ENCODE data around the gene NANOS2.

NANOS2 gene

GRCh38 chr19:45913874-45914830, at the start of gene NANOS2:
TSS of gene NANOS2 (minus strand) at chr19:45914778. CDS start at chr19:45914693, 85 bp downstream.
- no peak for DNase-seq

GRCh38 chr19:45962021-45962420, 47.4 kb upstream of the NANOS2 start:
- no peak for DNase-seq

- DNase-seq: no peak
These were observed 46.1 kb upstream of the NANOS2 start for GRCh38 chr19:45960595-45961235.

GRCh38 chr19:45959517-45960025, 45.0 kb upstream of the NANOS2 start:
- no peak for DNase-seq

GRCh38 chr19:45958769-45959516, 44.4 kb upstream of the NANOS2 start:
- no peak for DNase-seq

DNA sequence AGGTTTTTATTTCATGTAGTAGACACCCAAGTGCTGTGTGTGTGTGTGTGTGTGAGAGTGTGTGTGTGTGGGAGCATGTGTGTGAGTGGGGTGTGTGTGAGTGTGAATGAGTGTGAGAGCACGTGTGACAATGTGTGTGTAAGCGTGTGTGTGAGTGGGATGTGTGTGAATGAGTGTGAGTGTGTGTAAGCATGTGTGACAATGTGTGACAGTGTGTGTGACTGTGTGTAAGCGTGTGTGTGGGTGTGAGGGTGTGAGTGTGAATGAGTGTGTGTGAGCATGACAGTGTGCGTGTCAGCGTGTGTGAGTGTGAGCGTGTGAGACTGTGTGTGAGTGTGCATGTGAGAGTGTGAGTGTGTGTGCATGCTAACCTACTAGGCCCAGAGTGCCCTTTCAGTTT, 43.7 kb upstream of the NANOS2 start:
- no peak for DNase-seq

DNA sequence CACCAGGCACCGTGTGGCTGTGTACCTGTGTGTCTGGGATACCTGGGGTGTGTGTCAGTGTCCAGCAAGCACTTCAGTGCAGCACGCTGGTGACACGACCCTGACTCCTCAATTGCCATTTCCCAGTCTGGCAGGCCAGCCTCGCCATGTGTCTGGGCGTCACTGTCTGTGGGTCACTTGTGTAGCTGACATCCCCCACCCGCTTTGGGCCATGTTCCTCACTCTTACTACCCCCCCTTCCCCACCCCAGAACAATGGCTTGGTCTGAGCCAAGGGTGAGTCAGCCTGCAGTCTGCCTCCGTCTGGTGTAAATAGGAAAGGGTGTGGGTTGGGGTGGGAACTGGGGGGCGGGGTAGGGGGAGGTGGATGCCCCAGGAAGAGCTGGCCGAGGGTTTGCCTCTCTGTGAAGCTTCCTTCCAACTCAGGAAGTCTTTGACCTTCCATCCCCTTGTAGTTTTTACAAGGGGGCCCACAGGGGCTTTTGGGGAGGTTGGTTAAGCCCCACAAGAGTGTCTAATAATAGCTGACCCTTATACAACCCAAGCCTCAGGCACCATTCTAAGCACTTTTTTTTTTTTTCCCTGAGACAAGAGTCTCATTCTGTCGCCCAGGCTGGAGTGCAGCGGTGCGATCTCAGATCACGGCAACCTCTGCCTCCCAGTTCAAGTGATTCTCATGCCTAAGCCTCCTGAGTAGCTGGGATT, 41.5 kb upstream of the NANOS2 start:
- DNase-seq: no peak

DNA sequence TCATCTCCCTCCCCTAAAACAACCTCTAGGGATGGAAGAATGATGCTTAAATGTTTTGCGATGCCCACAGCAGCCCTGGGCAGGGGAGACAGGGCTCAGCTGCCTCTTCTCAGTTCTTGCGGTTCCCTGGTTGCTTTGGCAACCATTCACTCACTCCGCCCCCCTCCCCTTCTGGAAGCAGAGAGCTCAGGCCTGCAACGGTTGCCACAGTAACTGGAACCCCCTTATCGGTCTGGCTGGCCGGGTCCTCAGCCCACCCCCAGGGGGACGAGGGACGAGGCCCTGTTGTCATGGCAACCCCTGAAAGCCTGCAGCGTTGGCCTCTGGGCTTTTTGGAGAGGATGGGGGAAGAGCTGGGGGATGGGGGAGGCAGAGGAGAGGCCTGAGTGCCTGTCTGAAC, 39.6 kb upstream of the NANOS2 start:
- no peak for DNase-seq

DNA sequence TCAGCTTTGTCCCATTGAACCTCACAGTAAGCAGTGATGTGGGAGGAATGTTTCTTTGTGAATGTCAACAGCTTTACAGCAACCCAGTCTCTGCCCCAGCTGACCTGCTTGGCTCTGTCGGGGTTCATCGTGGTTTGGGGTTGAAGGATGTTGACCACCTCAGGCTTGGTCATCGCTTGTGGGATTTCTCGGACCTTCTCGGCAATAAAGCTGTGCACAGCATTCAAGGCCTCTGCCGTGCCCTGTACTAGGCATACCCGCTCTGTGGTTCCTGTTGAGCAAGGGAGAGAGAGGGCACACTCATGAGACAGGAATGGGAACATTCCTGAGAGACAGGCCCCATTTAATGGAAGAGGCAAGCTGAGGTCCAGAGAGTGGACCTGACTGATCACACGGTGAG, 39.1 kb upstream of the NANOS2 start:
- DNase-seq: no peak

GRCh38 chr19:45952686-45953505, 38.3 kb upstream of the NANOS2 start:
- no peak for DNase-seq

DNA sequence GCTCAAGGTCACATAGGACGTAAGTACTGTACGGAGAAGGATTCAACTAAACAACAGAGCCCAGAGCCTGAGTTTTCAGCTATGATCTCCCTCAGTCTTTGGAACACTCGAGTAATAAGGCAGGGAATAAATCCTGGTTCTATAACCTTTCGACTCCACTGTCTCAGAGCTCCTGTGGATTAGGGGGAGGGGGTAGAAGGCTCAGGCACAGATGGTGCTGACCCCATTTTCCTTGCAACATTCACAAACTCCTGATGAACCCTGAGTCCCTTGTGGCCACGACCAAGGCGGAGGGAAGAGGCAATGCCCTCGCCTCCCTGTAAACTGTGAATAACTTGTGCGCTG, 37.7 kb upstream of the NANOS2 start:
- DNase-seq: no peak

DNA sequence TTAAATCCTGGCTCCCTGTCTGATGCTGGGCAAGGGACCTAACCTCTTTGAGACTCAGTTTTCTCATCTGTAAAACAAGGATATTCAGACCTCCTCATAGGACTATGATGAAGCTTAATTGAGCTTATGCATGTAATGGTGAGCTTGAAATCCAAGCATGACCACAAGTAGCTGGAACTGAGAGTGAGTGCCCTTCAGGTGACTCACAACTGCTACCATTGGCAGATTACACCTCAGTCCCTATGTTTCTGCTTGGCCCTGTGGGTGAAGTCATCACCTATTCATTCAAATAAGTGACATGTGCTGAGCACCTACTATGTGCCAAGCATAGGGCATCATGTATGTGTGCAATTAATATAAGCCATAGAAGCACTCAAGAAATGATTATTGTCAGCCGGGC, 33.3 kb upstream of the NANOS2 start:
- DNase-seq: no peak

DNA sequence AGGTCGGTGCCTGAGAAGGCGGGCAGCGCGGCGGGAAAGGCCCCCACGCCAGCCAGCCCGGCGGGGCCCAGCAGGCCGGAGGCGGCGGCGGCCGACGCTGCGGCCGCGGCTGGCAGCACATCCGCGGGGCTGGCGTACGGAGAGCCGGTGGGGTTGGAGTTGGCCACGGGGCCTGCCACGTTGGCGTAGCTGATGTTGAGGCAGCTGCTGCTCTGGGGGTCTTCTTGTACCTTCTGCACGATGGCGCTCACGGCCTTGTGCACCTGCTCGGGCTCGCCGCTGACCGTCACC, 25.9 kb upstream of the NANOS2 start:
- DNase-seq: no peak

- DNase-seq: no peak
These were observed 25.4 kb upstream of the NANOS2 start for GRCh38 chr19:45939792-45940514.

GRCh38 chr19:45938733-45939319, 24.2 kb upstream of the NANOS2 start:
- DNase-seq: no peak

GRCh38 chr19:45935267-45935666, 20.7 kb upstream of the NANOS2 start:
- DNase-seq: no peak

DNA sequence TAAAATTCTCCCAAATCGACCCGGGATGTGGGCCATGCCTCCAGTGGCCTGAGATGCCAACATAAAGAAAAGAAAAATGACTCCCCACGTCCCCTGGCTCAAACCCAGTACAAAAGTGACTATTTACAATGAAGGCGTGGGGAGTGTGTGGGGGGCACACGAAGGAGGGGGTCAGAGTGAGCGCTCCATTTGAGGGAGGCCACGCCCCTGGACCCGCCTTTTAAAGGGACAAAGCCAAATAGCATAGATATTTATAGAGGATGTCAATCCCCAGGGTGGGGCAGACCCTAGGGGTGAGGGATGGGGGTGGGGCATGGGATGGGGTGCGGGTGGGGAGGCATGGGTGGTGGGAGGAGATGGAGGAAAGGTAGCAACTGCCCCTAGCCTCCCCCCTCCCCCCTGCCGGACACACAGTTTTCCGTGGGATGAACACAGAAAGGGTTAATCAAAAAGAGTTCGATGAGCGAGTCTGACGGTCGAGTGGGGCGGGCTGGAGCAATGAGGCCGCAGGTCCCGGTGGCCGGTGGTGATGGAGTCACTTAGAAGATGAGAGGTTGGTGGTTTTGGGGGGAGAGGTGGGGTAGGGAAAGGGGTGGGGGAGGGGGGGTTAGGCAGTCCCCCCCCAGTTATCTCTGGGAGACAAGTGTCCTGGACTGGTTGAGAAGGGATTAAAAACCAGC, 20.1 kb upstream of the NANOS2 start:
- DNase-seq: no peak

GRCh38 chr19:45933759-45934158, 19.2 kb upstream of the NANOS2 start:
- no peak for DNase-seq

DNA sequence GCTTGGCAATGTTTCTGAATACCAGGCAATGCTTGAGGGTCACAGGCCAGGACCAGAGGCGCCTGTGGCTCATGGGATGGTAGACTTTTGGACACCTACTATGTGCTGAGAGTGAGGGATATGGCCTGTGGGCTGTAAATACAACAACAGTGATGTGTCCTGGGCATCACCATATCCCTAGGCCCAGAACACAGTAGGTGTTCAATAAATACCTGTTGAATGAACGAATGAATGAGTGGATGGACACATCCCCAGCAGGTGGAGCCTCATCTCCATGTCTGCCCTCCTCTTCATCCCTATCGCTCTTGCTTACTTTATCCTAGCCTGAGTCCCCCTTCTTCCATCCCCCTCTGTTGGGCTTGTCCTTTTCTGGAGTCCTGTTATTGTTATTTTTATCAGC, 16.5 kb upstream of the NANOS2 start:
- DNase-seq: no peak

DNA sequence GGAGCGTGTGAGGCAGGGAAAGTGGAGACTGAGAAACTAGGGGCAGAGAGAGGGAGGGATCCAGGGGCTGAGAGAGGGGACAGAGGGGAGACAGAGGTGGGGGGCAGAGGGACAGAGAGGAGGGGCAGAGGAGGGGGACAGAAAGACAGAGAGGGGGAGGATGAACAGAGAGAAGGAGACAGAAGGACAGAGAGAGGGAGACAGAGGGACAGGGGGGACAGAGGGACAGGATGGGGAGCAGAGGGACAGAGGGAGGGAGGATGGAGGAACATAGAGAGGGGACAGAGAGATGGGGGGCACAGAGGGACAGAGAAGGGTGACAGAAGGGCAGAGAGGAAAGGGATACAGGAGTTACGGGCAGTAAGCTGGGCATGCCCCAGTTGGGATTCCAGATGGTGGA, 14.7 kb upstream of the NANOS2 start:
- no peak for DNase-seq

Measured in GF-D8 (cell line).